ENCODE measurements around the gene CEACAM6. TPM values are rescaled to one million over a fixed set of nuclear protein-coding genes. Genes with fewer than 3 reads are reported as not detected.

CEACAM6 gene
- total RNA-seq, 2 donors from 2014 or later, result not detected

GRCh38 chr19:41807176-41807575 lies 51.8 kb downstream of the CEACAM6 start:
- H3K9me3 ChIP-seq, result no peaks in the 10 kb centered on the region

DNA sequence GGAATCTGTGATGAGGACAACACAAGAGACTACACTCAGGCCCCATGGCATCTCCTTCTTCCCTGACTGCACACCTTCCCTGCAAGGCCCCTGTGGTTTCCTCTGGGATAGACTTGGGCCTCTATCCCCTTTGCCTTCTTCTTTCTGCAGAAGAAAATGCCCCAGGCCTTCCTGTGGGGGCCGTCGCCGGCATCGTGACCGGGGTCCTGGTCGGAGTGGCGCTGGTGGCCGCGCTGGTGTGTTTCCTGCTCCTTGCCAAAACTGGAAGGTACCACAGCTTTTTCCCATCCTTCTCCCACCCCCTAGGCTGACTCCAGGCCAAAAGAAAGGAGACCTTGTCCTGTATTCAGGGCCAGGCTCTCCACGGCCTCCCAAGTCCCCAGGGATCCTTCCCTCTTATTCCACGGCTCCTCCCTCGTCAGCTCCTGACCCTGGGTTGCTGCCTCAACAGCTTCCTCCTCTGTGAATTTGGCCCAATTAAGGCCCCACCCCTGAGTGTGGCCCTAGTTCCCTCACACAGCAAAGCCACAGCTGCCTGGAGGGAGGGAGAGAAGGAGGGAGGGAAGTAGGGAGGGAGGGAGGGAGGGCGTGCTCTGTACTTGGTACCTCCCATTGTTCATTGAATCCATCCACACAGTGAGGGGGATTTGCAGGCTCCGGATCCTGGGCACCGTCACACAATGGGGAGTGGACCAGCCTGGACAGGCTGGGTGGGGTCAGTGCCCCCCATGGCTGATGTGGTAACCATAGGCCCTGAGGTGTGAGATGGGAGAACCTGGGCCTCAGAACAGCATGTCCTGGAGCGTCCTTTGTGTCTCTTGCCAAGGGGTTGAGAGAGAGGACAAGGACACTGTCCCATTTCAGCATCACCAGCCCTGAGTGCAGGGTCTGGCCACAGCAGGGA lies 53.6 kb downstream of the CEACAM6 start:
- H3K36me3 ChIP-seq, result no peaks in the 10 kb centered on the region

More at GRCh38 chr19:41807176-41807575, 51.8 kb downstream of the CEACAM6 start:
- Histone ChIP-seq H3K27me3 (replicated peaks; ENCODE audit: insufficient read depth) (no peaks in the 10 kb centered on the region), H3K4me3 (no peak overlapping the region), H3K4me1 (ENCODE audit: control insufficient read depth in 1 of 2, low read depth in 2 of 2) (no peaks in the 10 kb centered on the region), H3K36me3 (no peaks in the 10 kb centered on the region), H3K27ac (no peak overlapping the region)
- TF ChIP-seq, protein P1, sequence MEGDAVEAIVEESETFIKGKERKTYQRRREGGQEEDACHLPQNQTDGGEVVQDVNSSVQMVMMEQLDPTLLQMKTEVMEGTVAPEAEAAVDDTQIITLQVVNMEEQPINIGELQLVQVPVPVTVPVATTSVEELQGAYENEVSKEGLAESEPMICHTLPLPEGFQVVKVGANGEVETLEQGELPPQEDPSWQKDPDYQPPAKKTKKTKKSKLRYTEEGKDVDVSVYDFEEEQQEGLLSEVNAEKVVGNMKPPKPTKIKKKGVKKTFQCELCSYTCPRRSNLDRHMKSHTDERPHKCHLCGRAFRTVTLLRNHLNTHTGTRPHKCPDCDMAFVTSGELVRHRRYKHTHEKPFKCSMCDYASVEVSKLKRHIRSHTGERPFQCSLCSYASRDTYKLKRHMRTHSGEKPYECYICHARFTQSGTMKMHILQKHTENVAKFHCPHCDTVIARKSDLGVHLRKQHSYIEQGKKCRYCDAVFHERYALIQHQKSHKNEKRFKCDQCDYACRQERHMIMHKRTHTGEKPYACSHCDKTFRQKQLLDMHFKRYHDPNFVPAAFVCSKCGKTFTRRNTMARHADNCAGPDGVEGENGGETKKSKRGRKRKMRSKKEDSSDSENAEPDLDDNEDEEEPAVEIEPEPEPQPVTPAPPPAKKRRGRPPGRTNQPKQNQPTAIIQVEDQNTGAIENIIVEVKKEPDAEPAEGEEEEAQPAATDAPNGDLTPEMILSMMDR (IDR thresholded peaks at IDR 0.05), result no peak
- ATAC-seq (ENCODE audit: insufficient number of reproducible peaks, low FRiP score, low read depth) (no peak), DNase-seq (ENCODE audit: low spot score) (no peak)

GRCh38 chr19:41810301-41810700 lies 55.0 kb downstream of the CEACAM6 start:
- ATAC-seq (ENCODE audit: insufficient number of reproducible peaks, low FRiP score, low read depth), result no peak

More for the DNA sequence above, 53.6 kb downstream of the CEACAM6 start:
- TF ChIP-seq, protein P1 (IDR thresholded peaks at IDR 0.05), result no peak
- ATAC-seq (ENCODE audit: insufficient number of reproducible peaks, low FRiP score, low read depth) (no peak), DNase-seq (ENCODE audit: low spot score) (no peak)
- Histone ChIP-seq H3K4me3 (no peak overlapping the region), H3K9me3 (no peaks in the 10 kb centered on the region), H3K27me3 (replicated peaks; ENCODE audit: insufficient read depth) (no peaks in the 10 kb centered on the region), H3K4me1 (ENCODE audit: control insufficient read depth in 1 of 2, low read depth in 2 of 2) (no peaks in the 10 kb centered on the region), H3K27ac (no peak overlapping the region)

DNA sequence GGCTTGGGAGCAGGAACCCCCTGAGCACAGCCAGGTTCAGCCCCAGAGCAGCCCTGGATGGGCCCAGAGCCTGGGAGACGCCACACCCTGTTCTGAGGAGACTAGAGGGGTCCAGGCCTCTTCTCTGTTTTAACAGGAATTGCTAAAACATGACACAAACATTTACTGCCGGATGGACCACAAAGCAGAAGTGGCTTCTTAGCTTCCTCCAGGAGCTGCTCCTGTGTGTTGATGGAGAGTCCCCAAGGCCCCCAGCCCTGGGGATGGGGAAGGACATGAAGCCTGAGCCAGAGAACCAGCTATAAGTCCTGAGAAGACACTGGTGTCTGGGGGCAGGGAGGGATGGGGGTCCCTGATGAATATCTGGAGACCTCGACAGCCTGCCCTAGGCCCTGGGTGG lies 55.7 kb downstream of the CEACAM6 start:
- no peaks in the 10 kb centered on the region for H3K9me3 ChIP-seq
- no peak for ATAC-seq (ENCODE audit: insufficient number of reproducible peaks, low FRiP score, low read depth)
- H3K4me1 ChIP-seq (ENCODE audit: control insufficient read depth in 1 of 2, low read depth in 2 of 2), result no peaks in the 10 kb centered on the region
- H3K36me3 ChIP-seq, result no peaks in the 10 kb centered on the region
- TF ChIP-seq, protein P1 (IDR thresholded peaks at IDR 0.05), result no peak
- H3K27ac ChIP-seq, result no peak overlapping the region
- H3K27me3 ChIP-seq (replicated peaks; ENCODE audit: insufficient read depth), result no peaks in the 10 kb centered on the region
- no peak overlapping the region for H3K4me3 ChIP-seq
- no peak for DNase-seq (ENCODE audit: low spot score)

More at GRCh38 chr19:41810301-41810700, 55.0 kb downstream of the CEACAM6 start:
- H3K27ac ChIP-seq, result no peak overlapping the region
- no peak for DNase-seq (ENCODE audit: low spot score)
- no peaks in the 10 kb centered on the region for H3K9me3 ChIP-seq
- H3K27me3 ChIP-seq (replicated peaks; ENCODE audit: insufficient read depth), result no peaks in the 10 kb centered on the region
- H3K4me3 ChIP-seq, result no peak overlapping the region
- no peaks in the 10 kb centered on the region for H3K4me1 ChIP-seq (ENCODE audit: control insufficient read depth in 1 of 2, low read depth in 2 of 2)
- no peaks in the 10 kb centered on the region for H3K36me3 ChIP-seq
- TF ChIP-seq, protein P1 (IDR thresholded peaks at IDR 0.05), result no peak

DNA sequence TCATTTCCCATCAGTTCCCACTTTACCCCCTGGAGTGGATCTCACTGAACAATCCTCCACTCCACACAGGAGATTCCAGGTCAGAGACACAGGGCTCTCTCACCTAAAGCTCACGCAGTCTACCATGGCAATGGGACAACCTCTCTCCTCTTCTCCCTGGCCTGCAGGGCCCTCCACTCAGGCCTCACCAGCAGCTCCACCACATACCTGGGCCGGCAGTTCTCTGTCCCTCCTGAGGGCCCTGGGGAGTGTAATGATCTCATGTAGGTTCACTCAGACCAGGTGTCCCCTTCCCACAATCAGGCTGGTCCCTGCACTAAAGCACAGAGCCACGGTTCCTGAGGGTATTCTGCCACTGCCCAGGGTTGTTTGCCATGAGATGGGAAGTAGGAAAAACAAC lies 56.7 kb downstream of the CEACAM6 start:
- ATAC-seq (ENCODE audit: insufficient number of reproducible peaks, low FRiP score, low read depth), result no peak
- no peak for DNase-seq (ENCODE audit: low spot score)

More for the DNA sequence above, 56.7 kb downstream of the CEACAM6 start:
- Histone ChIP-seq H3K27me3 (replicated peaks; ENCODE audit: insufficient read depth) (no peaks in the 10 kb centered on the region), H3K4me3 (no peak overlapping the region), H3K9me3 (no peaks in the 10 kb centered on the region), H3K36me3 (no peaks in the 10 kb centered on the region), H3K27ac (no peak overlapping the region), H3K4me1 (ENCODE audit: control insufficient read depth in 1 of 2, low read depth in 2 of 2) (no peaks in the 10 kb centered on the region)
- TF ChIP-seq, protein P1 (IDR thresholded peaks at IDR 0.05), result no peak
